H9 (cell line): ENCODE measurements around the gene SEPTIN2. TPM values are rescaled to one million over a fixed set of nuclear protein-coding genes. Genes with fewer than 3 reads are reported as not detected.
"Not testable (repeated sequence)": the region's sequence is repeated elsewhere in the genome, so short reads cannot be mapped to it uniquely, and the experiment has no call there.

ENCODE experiments used
- DNase-seq: peaks from one replicate; pipeline ENCODE4 v3.0.0-alpha.2; 2017
- H2AFZ ChIP-seq: one replicate; pipeline ENCODE4 v1.6.1; 2013; ENCODE audit warnings: mild to moderate bottlenecking, low read length, control low read depth, moderate library complexity
- H2AK5ac ChIP-seq: 2 replicates; pipeline ENCODE4 v1.6.1; 2013; ENCODE audit warnings: low read length, control low read depth, mixed read lengths; ENCODE audit not compliant: insufficient read length
- H2BK120ac ChIP-seq: one replicate; pipeline ENCODE4 v1.6.1; 2013; ENCODE audit warnings: low read depth, mild to moderate bottlenecking, low read length, control low read depth, inconsistent platforms; ENCODE audit not compliant: poor library complexity, severe bottlenecking
- H2BK12ac ChIP-seq: 2 replicates; pipeline ENCODE4 v1.6.1; 2013; ENCODE audit warnings: low read length, control low read depth, mixed read lengths, low read depth; ENCODE audit not compliant: insufficient read length
- H2BK15ac ChIP-seq: 2 replicates; pipeline ENCODE4 v1.6.1; 2013; ENCODE audit warnings: low read depth, low read length, control low read depth
- H2BK20ac ChIP-seq: one replicate; pipeline ENCODE4 v1.6.1; 2013; ENCODE audit warnings: low read depth, mild to moderate bottlenecking, low read length, control low read depth, inconsistent platforms; ENCODE audit not compliant: poor library complexity, severe bottlenecking
- H2BK5ac ChIP-seq: 2 replicates; pipeline ENCODE4 v1.6.1; 2013; ENCODE audit warnings: low read length, control low read depth, mixed read lengths; ENCODE audit not compliant: insufficient read length
- H3K14ac ChIP-seq: 2 replicates; pipeline ENCODE4 v1.6.1; 2013; ENCODE audit warnings: low read length, control low read depth; ENCODE audit not compliant: insufficient read depth
- H3K18ac ChIP-seq: 2 replicates; pipeline ENCODE4 v1.6.1; 2013; ENCODE audit warnings: low read depth, mild to moderate bottlenecking, mixed read lengths, low read length, control low read depth; ENCODE audit not compliant: insufficient read length
- H3K23ac ChIP-seq: 2 replicates; pipeline ENCODE4 v1.6.1; 2013; ENCODE audit warnings: low read length, control low read depth, mixed read lengths, low read depth; ENCODE audit not compliant: insufficient read length
- H3K23me2 ChIP-seq: 2 replicates; pipeline ENCODE4 v1.6.1; 2013; ENCODE audit warnings: low read depth, mild to moderate bottlenecking, mixed read lengths, low read length, control low read depth; ENCODE audit not compliant: insufficient read length, poor library complexity, severe bottlenecking
- H3K27ac ChIP-seq: 2 replicates; pipeline ENCODE4 v1.5.1; 2013; ENCODE audit warnings: low read length, control low read depth, mixed read lengths, low read depth; ENCODE audit not compliant: insufficient read length
- H3K27me3 ChIP-seq: 2 replicates; pipeline ENCODE4 v1.6.1; 2013; ENCODE audit warnings: low read length, control low read depth, inconsistent platforms; ENCODE audit not compliant: insufficient read depth
- H3K4ac ChIP-seq: 2 replicates; pipeline ENCODE4 v1.6.1; 2013; ENCODE audit warnings: low read depth, mild to moderate bottlenecking, control low read depth, inconsistent platforms, low read length, moderate library complexity
- H3K4me1 ChIP-seq: 2 replicates; pipeline ENCODE4 v1.6.1; 2013; ENCODE audit warnings: low read length, control low read depth, inconsistent platforms; ENCODE audit not compliant: insufficient read depth
- H3K4me2 ChIP-seq: 2 replicates; pipeline ENCODE4 v1.6.1; 2013; ENCODE audit warnings: low read length, control low read depth, mixed read lengths; ENCODE audit not compliant: insufficient read length, insufficient read depth
- H3K56ac ChIP-seq: 2 replicates; pipeline ENCODE4 v1.6.1; 2013; ENCODE audit warnings: low read depth, mild to moderate bottlenecking, mixed read lengths, low read length, control low read depth; ENCODE audit not compliant: insufficient read length
- H3K79me1 ChIP-seq: 2 replicates; pipeline ENCODE4 v1.6.1; 2013; ENCODE audit warnings: low read depth, mild to moderate bottlenecking, moderate library complexity, low read length, control low read depth, inconsistent platforms; ENCODE audit not compliant: insufficient read depth, poor library complexity, severe bottlenecking
- H3K79me2 ChIP-seq: 2 replicates; pipeline ENCODE4 v1.6.1; 2013; ENCODE audit warnings: low read length, control low read depth, inconsistent platforms; ENCODE audit not compliant: insufficient read depth
- H3K9ac ChIP-seq: 2 replicates; pipeline ENCODE4 v1.6.1; 2013; ENCODE audit warnings: low read length, control low read depth, mixed read lengths; ENCODE audit not compliant: insufficient read length; ENCODE audit errors: extremely low read depth
- H3K9me3 ChIP-seq: one replicate; pipeline ENCODE4 v1.6.1; 2013; ENCODE audit warnings: low read depth, low read length, inconsistent platforms; ENCODE audit not compliant: control insufficient read depth
- H3T11ph ChIP-seq: one replicate; pipeline ENCODE4 v1.6.1; 2013; ENCODE audit warnings: mild to moderate bottlenecking, low read length, control low read depth, inconsistent platforms
- H4K20me1 ChIP-seq: one replicate; pipeline ENCODE4 v1.6.1; 2013; ENCODE audit not compliant: control insufficient read depth, insufficient read length, insufficient read depth
- H4K5ac ChIP-seq: 2 replicates; pipeline ENCODE4 v1.6.1; 2013; ENCODE audit warnings: low read depth, mild to moderate bottlenecking, mixed read lengths, low read length, control low read depth; ENCODE audit not compliant: insufficient read length
- H4K8ac ChIP-seq: replicated peaks from 2 replicates; pipeline ENCODE4 v1.6.1; 2013; ENCODE audit warnings: low read length, control low read depth, mixed read lengths, low read depth; ENCODE audit not compliant: insufficient read length
- H4K91ac ChIP-seq: 2 replicates; pipeline ENCODE4 v1.6.1; 2013; ENCODE audit warnings: low read depth, mild to moderate bottlenecking, moderate library complexity, mixed read lengths, low read length, control low read depth; ENCODE audit not compliant: insufficient read length
- H3K27ac Mint-ChIP-seq, 3 experiments: 2 replicates in 2 of 3; 3 replicates in 1 of 3; pipeline ENCODE4 v1.8.0; 2020 to 2021; ENCODE audit warnings: mixed read lengths in 3 of 3, mild to moderate bottlenecking in 1 of 3, moderate library complexity in 1 of 3
- H3K27me3 Mint-ChIP-seq: 2 replicates; pipeline ENCODE4 v1.8.0; 2021; ENCODE audit warnings: low read depth, mild to moderate bottlenecking, moderate library complexity, mixed read lengths
- H3K36me3 Mint-ChIP-seq, 3 experiments: 2 replicates in 2 of 3; 3 replicates in 1 of 3; pipeline ENCODE4 v1.8.0; 2020 to 2021; ENCODE audit warnings: low read depth in 3 of 3, mixed read lengths in 3 of 3; ENCODE audit not compliant: insufficient read depth in 1 of 3
- H3K4me1 Mint-ChIP-seq, 2 experiments: 2 replicates each; pipeline ENCODE4 v1.8.0; 2020; ENCODE audit warnings: mixed read lengths in 2 of 2
- H3K4me3 Mint-ChIP-seq, 2 experiments: 2 replicates in 1 of 2; 3 replicates in 1 of 2; pipeline ENCODE4 v1.8.0; 2020 to 2021; ENCODE audit warnings: mild to moderate bottlenecking in 2 of 2, mixed read lengths in 2 of 2, moderate library complexity in 1 of 2
- H3K9me3 Mint-ChIP-seq, 2 experiments: 2 replicates in 1 of 2; 3 replicates in 1 of 2; pipeline ENCODE4 v1.8.0; 2020; ENCODE audit warnings: mild to moderate bottlenecking in 2 of 2, mixed read lengths in 2 of 2, moderate library complexity in 1 of 2
- WGBS: extraction: QIAGEN DNeasy Blood & Tissue Kit; methylation state at CpG from one replicate; pipeline ENCODE4 v1.1.7; 2013; ENCODE audit warnings: missing lambda C conversion rate, low lambda C conversion rate, mixed read lengths; ENCODE audit not compliant: insufficient read length; ENCODE audit errors: extremely low coverage; 5-methylcytosine and 5-hydroxymethylcytosine counted together
- total RNA-seq: library from RNA; stranded (reverse); gene quantifications from 2 replicates; pipeline ENCODE4 v1.2.1, GENCODE V29; 2021
- TF ChIP-seq, protein P1 (sequence below): fragments of 200-600 bp; sonication (generic); conservative IDR thresholded peaks from 3 replicates; pipeline ENCODE4 v1.8.0; 2021; ENCODE audit warnings: antibody characterized with exemption, mild to moderate bottlenecking

SEPTIN2 gene
- total RNA-seq, 1 experiment from 2014 or later: 385 TPM

DNA sequence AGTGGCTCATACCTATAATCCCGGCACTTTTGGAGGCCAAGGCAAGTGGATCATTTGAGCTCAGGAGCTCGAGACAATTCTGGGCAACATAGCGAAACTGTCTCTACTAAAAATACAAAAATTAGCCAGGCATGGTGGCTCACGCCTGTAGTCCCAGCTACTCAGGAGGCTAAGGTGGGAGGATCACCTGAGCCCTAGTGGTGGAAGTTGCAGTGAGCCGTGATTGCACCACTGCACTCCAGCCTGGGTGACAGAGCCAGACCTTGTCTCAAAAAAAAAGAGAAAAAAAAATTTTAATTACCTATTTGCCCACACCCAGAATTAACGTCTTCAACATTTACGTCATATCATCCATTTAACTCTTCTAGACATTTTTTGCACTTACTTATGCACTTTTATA, 69.7 kb downstream of the SEPTIN2 start:
- not testable (repeated sequence) for H3K79me2 ChIP-seq, H3K9me3 ChIP-seq, H3K23ac ChIP-seq, H2AFZ ChIP-seq, H3K4me3 Mint-ChIP-seq, H4K5ac ChIP-seq, H3K79me1 ChIP-seq, H3K27me3 ChIP-seq, H2BK120ac ChIP-seq, H3T11ph ChIP-seq, H3K14ac ChIP-seq, H3K4ac ChIP-seq, H3K9ac ChIP-seq, H4K8ac ChIP-seq, H2BK12ac ChIP-seq, H3K23me2 ChIP-seq, H3K56ac ChIP-seq, H2BK5ac ChIP-seq, H2AK5ac ChIP-seq, H3K9me3 Mint-ChIP-seq, H3K27ac ChIP-seq, H3K27me3 Mint-ChIP-seq, H2BK20ac ChIP-seq, H3K18ac ChIP-seq, H4K20me1 ChIP-seq, H3K4me1 ChIP-seq, H4K91ac ChIP-seq, DNase-seq, H3K4me2 ChIP-seq, H2BK15ac ChIP-seq, H3K27ac Mint-ChIP-seq
- 100% methylated on average over 2 of the region's 7 CpGs for WGBS
- Mint-ChIP-seq H3K4me1 (peaks cover 9 to 13% of the 10 kb centered on the region in 2 experiments), H3K36me3 (peaks cover 9 to 21% (median 17%) of the 10 kb centered on the region in 3 experiments)
- TF ChIP-seq, protein P1, sequence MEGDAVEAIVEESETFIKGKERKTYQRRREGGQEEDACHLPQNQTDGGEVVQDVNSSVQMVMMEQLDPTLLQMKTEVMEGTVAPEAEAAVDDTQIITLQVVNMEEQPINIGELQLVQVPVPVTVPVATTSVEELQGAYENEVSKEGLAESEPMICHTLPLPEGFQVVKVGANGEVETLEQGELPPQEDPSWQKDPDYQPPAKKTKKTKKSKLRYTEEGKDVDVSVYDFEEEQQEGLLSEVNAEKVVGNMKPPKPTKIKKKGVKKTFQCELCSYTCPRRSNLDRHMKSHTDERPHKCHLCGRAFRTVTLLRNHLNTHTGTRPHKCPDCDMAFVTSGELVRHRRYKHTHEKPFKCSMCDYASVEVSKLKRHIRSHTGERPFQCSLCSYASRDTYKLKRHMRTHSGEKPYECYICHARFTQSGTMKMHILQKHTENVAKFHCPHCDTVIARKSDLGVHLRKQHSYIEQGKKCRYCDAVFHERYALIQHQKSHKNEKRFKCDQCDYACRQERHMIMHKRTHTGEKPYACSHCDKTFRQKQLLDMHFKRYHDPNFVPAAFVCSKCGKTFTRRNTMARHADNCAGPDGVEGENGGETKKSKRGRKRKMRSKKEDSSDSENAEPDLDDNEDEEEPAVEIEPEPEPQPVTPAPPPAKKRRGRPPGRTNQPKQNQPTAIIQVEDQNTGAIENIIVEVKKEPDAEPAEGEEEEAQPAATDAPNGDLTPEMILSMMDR: peak; percentile 38; the same call in 2 of the 3 replicates
